GM12873 (cell line): ENCODE measurements around the gene ZNF804A.

ENCODE experiments used
- CTCF ChIP-seq: IDR thresholded peaks from 2 replicates; pipeline ENCODE4 v1.5.1; 2012; ENCODE audit warnings: low read depth, mild to moderate bottlenecking, moderate library complexity, low read length, control low read depth; ENCODE audit not compliant: insufficient read depth; ENCODE audit errors: missing control alignments

The ZNF804A gene

GRCh38 chr2:184610891-184611290 is 12.6 kb downstream of the ZNF804A start:
- TF ChIP-seq CTCF = no peak

- TF ChIP-seq CTCF = peak; percentile 32
These were observed 13.2 kb downstream of the ZNF804A start for GRCh38 chr2:184611361-184612085.

- no peak for TF ChIP-seq CTCF
These were observed 22.0 kb downstream of the ZNF804A start for GRCh38 chr2:184620367-184620766.

GRCh38 chr2:184624311-184624710 is 26.0 kb downstream of the ZNF804A start:
- no peak for TF ChIP-seq CTCF

- no peak for TF ChIP-seq CTCF
These were observed 29.7 kb downstream of the ZNF804A start for GRCh38 chr2:184628051-184628450.

- no peak for TF ChIP-seq CTCF
These were observed 35.4 kb downstream of the ZNF804A start for GRCh38 chr2:184633726-184634125.

- no peak for TF ChIP-seq CTCF
These were observed 39.5 kb downstream of the ZNF804A start for GRCh38 chr2:184637781-184638180.
